Calu3 (cell line): Measurements from ENCODE around the gene NHERF1. TPM values are rescaled to one million over a fixed set of nuclear protein-coding genes. Genes with fewer than 3 reads are reported as not detected.

ENCODE experiments used
- BruUV-seq: library from RNA; stranded (reverse); fragments of 400-500 nt; replicated peaks from 2 replicates; lab custom pipeline; 2021; lab: Mats Ljungman, UMichigan
- CTCF ChIA-PET: fragments of 300-600 bp; sonication (Branson Sonifier 250); formaldehyde crosslinking; loops from one replicate; lab custom pipeline; 2022; ENCODE audit warnings: antibody characterized with exemption; lab: Charles Lee
- DNase-seq: peaks from one replicate; pipeline ENCODE4 v3.0.0; 2022
- H3K27ac Mint-ChIP-seq: one replicate; pipeline ENCODE4 v1.8.0; 2022; ENCODE audit warnings: mixed read lengths; ENCODE audit not compliant: unreplicated experiment
- H3K27me3 Mint-ChIP-seq: one replicate; pipeline ENCODE4 v1.8.0; 2022; ENCODE audit warnings: mixed read lengths; ENCODE audit not compliant: unreplicated experiment
- H3K36me3 Mint-ChIP-seq: one replicate; pipeline ENCODE4 v1.8.0; 2022; ENCODE audit warnings: mild to moderate bottlenecking, moderate library complexity, mixed read lengths; ENCODE audit not compliant: insufficient read depth, unreplicated experiment
- H3K4me1 Mint-ChIP-seq: one replicate; pipeline ENCODE4 v1.8.0; 2022; ENCODE audit warnings: mild to moderate bottlenecking, low read depth, mixed read lengths; ENCODE audit not compliant: unreplicated experiment
- H3K4me3 Mint-ChIP-seq: one replicate; pipeline ENCODE4 v1.8.0; 2022; ENCODE audit warnings: mild to moderate bottlenecking, low read depth, moderate library complexity, mixed read lengths; ENCODE audit not compliant: unreplicated experiment
- H3K9me3 Mint-ChIP-seq: one replicate; pipeline ENCODE4 v1.8.0; 2022; ENCODE audit warnings: low read depth, mixed read lengths; ENCODE audit not compliant: unreplicated experiment
- intact Hi-C: fragments of 100-400 bp; cut with micrococcal nuclease; formaldehyde crosslinking; loops from one replicate; pipeline ENCODE4 v1.10.0; 2022; ENCODE audit not compliant: unreplicated experiment
- total RNA-seq: library from RNA; stranded (reverse); gene quantifications from 2 replicates; pipeline ENCODE4 v1.2.3, GENCODE V29; 2022
- TF ChIP-seq, protein P1 (sequence below): fragments of 200-600 bp; IDR thresholded peaks from one replicate; pipeline ENCODE4 v1.8.0; 2022; ENCODE audit warnings: antibody characterized with exemption; ENCODE audit not compliant: unreplicated experiment

Gene NHERF1
- total RNA-seq, 1 experiment from 2014 or later: 114 TPM

- Mint-ChIP-seq H3K27ac (no peak overlapping the region), H3K9me3 (no peaks in the 10 kb centered on the region), H3K27me3 (no peaks in the 10 kb centered on the region), H3K4me3 (no peak overlapping the region), H3K4me1 (peaks cover 45% of the 10 kb centered on the region), H3K36me3 (peaks cover 52% of the 10 kb centered on the region)
- CTCF ChIA-PET: no interaction called here
- BruUV-seq: no TSS peak
- intact Hi-C loops: no loop called here
- DNase-seq: no peak
- TF ChIP-seq, protein P1, sequence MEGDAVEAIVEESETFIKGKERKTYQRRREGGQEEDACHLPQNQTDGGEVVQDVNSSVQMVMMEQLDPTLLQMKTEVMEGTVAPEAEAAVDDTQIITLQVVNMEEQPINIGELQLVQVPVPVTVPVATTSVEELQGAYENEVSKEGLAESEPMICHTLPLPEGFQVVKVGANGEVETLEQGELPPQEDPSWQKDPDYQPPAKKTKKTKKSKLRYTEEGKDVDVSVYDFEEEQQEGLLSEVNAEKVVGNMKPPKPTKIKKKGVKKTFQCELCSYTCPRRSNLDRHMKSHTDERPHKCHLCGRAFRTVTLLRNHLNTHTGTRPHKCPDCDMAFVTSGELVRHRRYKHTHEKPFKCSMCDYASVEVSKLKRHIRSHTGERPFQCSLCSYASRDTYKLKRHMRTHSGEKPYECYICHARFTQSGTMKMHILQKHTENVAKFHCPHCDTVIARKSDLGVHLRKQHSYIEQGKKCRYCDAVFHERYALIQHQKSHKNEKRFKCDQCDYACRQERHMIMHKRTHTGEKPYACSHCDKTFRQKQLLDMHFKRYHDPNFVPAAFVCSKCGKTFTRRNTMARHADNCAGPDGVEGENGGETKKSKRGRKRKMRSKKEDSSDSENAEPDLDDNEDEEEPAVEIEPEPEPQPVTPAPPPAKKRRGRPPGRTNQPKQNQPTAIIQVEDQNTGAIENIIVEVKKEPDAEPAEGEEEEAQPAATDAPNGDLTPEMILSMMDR: no peak
These were observed 18.0 kb downstream of the NHERF1 start for GRCh38 chr17:74766413-74766812.

DNA sequence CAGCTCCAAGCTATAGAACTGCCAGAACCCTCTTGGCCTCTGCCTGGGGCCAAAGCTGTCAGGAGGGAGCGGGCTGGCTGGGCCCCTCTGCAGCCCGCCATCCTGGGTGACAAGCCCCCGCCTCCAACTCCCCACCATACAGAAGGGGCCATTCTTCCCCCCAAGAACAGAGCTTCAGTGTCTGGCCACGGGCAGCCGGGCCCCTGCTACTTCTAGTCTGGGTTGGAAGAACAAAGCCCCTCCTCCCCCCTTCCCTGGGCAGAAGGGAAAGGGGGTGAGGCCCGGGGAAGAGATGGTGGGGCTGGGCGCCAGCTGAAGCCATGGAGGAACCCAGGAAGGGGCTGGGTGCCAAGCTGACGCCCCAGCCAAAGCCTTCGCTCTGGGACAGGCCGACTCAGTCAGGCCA lies 18.7 kb downstream of the NHERF1 start:
- TF ChIP-seq, protein P1: no peak

GRCh38 chr17:74768069-74768762 lies 19.8 kb downstream of the NHERF1 start:
- peak; percentile 50 for DNase-seq
- CTCF ChIA-PET: interaction anchor here (1.0 kb wide), 1 partner anchor 22 kb away, joined by 3 read pairs; no protein-coding TSS in a partner anchor
- Mint-ChIP-seq H3K27ac (peak overlapping the region; percentile 67), H3K27me3 (no peaks in the 10 kb centered on the region), H3K9me3 (no peaks in the 10 kb centered on the region), H3K4me1 (peaks cover 38% of the 10 kb centered on the region), H3K4me3 (peak overlapping the region; percentile 10), H3K36me3 (peaks cover 67% of the 10 kb centered on the region)
- TF ChIP-seq, protein P1: no peak
- intact Hi-C loops: no loop called here
- BruUV-seq: no TSS peak

More for the DNA sequence above, 18.7 kb downstream of the NHERF1 start:
- no peak for DNase-seq
- Mint-ChIP-seq H3K27me3 (no peaks in the 10 kb centered on the region), H3K27ac (no peak overlapping the region), H3K4me1 (peaks cover 45% of the 10 kb centered on the region), H3K9me3 (no peaks in the 10 kb centered on the region), H3K4me3 (no peak overlapping the region), H3K36me3 (peaks cover 58% of the 10 kb centered on the region)
- BruUV-seq: no TSS peak
- intact Hi-C loops: no loop called here
- CTCF ChIA-PET: interaction anchor here (0.6 kb wide), 1 partner anchor 12 kb away, joined by 3 read pairs; no protein-coding TSS in a partner anchor

DNA sequence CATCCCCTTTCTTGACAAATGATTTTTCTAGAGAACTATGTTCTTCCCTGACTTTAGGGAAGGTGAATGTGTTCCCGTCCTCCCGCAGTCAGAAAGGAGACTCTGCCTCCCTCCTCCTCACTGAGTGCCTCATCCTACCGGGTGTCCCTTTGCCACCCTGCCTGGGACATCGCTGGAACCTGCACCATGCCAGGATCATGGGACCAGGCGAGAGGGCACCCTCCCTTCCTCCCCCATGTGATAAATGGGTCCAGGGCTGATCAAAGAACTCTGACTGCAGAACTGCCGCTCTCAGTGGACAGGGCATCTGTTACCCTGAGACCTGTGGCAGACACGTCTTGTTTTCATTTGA lies 20.3 kb downstream of the NHERF1 start:
- Mint-ChIP-seq H3K4me3 (peak overlapping the region; percentile 10), H3K4me1 (peaks cover 37% of the 10 kb centered on the region), H3K27me3 (no peaks in the 10 kb centered on the region), H3K9me3 (no peaks in the 10 kb centered on the region), H3K36me3 (peaks cover 69% of the 10 kb centered on the region), H3K27ac (peak overlapping the region; percentile 67)
- TF ChIP-seq, protein P1: no peak
- BruUV-seq: TSS peak; percentile 77
- intact Hi-C loops: no loop called here
- CTCF ChIA-PET: interaction anchor here (1.3 to 2.8 kb wide), 2 partner anchors 10 to 24 kb away, joined by 7 to 30 read pairs; no protein-coding TSS in a partner anchor
- no peak for DNase-seq
